ENCODE data around the gene NAE1.

DNA sequence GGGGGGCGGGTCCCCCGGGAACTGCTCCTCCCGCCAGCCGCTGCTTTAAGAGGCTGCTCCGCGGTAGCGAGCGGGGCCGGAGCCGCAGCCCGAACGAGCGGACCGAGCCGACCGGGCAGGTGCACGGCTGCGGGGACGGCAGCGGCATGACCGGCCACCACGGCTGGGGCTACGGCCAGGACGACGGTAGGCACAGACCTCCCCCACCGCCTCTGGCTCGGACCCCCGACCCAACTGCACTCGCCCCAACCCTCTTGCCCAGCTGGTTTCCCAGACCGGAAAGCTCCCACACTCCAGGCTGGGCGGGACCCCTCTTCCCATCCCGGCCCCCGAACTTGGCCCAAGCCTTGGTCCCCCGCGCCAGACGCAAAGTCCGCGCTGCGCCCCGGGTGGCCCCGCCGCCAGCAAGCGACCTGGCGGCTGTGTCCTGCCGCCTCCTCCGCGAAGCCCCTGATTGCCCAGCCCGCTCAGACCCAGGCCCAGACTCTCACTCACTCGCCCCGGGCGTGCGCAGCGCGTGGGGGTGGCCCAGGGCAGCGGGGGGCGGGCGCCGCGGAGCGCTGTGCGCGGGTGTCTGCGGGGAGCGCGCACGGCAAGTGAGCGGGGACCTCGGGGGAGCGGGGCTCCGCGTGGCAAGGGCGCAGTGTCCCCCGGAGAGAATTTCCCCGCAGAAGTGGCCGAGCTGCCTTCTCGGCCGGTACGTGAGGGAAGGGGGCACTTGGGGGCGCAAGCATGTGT, 13.7 kb upstream of the NAE1 start, which contains the start of gene CA7:
- no peak for TF ChIP-seq POLR2A (IDR thresholded peaks at IDR 0.05; ENCODE audit: borderline replicate concordance, extremely low read depth, insufficient read depth, insufficient read length)
- TF ChIP-seq EZH2 (IDR thresholded peaks at IDR 0.05): no peak
- TF ChIP-seq, protein P1, sequence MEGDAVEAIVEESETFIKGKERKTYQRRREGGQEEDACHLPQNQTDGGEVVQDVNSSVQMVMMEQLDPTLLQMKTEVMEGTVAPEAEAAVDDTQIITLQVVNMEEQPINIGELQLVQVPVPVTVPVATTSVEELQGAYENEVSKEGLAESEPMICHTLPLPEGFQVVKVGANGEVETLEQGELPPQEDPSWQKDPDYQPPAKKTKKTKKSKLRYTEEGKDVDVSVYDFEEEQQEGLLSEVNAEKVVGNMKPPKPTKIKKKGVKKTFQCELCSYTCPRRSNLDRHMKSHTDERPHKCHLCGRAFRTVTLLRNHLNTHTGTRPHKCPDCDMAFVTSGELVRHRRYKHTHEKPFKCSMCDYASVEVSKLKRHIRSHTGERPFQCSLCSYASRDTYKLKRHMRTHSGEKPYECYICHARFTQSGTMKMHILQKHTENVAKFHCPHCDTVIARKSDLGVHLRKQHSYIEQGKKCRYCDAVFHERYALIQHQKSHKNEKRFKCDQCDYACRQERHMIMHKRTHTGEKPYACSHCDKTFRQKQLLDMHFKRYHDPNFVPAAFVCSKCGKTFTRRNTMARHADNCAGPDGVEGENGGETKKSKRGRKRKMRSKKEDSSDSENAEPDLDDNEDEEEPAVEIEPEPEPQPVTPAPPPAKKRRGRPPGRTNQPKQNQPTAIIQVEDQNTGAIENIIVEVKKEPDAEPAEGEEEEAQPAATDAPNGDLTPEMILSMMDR (IDR thresholded peaks at IDR 0.05 in 2 of 3, conservative IDR thresholded peaks at IDR 0.05 in 1 of 3; ENCODE audit: borderline replicate concordance in 1 of 3, insufficient read depth in 1 of 3, low read depth in 2 of 3, low read length in 2 of 3): no peak
- no peak for TF ChIP-seq EGR1 (IDR thresholded peaks at IDR 0.05; ENCODE audit: low read depth)
- no peak for TF ChIP-seq POLR2AphosphoS5 (IDR thresholded peaks at IDR 0.05; ENCODE audit: low read depth, low read length)
- TF ChIP-seq JUND (IDR thresholded peaks at IDR 0.05): no peak
